ENCODE data around the gene FCSK.

FCSK gene

DNA sequence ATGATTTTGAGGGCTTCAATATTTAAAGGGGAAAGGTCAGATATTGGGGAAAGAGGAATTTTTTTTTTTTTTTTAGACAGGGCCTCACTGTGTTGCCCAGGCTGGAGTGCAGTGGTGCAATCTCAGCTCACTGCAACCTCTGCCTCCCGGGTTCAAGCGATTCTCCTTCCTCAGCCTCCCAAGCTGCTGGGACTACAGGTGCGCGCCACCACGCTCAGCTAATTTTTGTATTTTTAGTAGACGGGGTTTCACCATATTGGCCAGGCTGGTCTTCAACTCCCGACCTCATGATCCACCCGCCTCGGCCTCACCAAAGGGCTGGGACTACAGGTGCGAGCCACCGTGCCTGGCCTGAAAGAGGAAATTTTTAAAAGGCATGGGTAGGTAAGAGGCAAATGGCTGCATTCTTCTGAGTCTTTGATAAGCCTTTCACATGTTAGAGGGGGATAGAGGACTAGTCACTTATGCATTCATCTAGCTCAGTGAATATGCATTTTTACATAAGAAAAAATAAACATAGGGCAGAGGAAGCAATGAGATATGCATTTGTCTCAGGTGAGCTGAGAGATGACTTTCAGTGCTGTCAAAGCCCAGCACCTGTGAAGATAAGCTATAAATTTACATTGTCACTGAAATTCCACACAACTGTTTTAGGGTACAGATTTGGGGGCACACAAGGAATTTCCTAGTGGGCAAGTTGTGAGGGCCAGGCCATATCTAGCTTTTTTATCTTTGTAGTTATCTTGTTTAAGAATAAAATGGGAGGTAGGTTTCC is 1.1 kb upstream of the FCSK start:
- in situ Hi-C loops (cut with HindIII; ENCODE audit: low sequenced_read_pairs) = no loop called here

DNA sequence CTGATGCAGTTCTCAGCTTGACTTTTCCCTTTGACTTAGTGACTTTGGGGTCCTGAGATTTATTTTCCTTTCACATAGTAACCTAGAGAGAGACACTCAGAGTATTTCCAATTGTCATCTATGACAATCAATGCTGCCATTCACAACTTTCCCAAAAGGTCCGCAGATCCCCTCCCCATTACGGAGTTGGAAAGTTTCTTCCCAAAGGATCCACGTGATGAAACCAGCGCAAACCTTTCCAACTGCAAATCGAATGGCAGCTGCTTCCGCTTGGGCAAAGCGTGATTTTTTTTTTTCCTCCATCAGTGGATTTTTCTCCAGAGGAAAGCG is 538 bp upstream of the FCSK start:
- in situ Hi-C loops (cut with HindIII; ENCODE audit: low sequenced_read_pairs) = no loop called here

- in situ Hi-C loops (cut with HindIII; ENCODE audit: low sequenced_read_pairs) = no loop called here
Measured at GRCh38 chr16:70455910-70456309, 1.5 kb downstream of the FCSK start.

DNA sequence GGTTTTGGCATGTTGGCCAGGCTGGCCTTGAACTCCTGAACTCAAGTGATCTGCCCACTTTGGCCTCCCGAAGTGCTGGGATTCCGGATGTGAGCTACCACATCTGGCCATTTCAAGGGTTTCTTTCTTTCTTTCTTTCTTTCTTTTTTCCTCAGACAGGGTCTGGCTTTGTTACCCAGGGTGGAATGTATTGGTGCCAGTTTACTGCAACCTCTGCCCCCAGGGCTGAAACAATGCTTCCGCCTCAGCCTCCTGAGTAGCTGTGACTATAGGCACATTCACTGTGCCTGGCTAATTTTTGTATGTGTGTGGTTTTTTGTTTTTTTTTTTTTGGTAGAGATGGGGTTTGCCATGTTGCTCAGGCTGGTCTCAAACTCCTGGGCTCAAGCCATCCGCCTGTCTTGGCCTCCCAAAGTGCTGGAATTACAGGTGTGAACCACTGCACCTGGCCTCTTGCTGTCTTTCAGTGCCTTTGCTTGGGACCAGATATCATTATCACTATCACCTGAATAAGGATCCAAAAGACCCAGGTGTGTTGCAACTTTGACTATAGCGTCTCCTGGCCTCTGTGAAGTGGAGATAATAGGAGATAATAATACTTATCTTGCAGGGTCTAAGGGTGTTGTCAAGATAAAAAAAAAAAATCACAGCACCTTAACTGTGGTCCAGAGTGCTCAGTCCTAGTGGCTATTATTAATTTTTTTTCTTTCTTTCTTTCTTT is 3.2 kb downstream of the FCSK start:
- in situ Hi-C loops (cut with HindIII; ENCODE audit: low sequenced_read_pairs) = no loop called here

DNA sequence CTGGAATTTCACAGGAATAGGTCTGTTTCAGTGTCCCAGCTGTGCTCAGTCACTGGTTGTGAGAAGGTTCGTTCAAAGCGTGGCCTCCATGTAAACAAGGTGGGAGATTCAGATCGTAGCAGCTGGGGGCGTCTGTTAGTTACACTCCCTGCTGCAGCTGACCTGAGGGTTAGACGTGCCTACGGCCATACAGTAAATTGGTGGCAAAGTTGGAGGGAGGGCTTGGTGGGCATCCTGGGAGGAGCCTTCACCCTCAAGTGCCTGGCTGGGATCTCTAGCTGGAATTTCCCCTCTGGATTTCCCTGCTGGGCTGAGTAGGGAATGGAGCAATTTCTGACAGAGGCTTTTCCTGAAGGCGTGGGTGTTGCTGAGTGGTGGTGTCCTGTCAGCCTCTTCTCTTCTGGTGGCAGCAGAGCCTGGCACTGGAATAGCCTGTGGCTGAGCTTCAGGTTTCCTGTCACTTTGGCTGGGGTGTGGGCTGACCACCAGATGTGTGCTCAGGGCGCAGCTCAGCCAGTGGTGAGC is 6.4 kb downstream of the FCSK start:
- in situ Hi-C loops (cut with HindIII; ENCODE audit: low sequenced_read_pairs) = no loop called here

DNA sequence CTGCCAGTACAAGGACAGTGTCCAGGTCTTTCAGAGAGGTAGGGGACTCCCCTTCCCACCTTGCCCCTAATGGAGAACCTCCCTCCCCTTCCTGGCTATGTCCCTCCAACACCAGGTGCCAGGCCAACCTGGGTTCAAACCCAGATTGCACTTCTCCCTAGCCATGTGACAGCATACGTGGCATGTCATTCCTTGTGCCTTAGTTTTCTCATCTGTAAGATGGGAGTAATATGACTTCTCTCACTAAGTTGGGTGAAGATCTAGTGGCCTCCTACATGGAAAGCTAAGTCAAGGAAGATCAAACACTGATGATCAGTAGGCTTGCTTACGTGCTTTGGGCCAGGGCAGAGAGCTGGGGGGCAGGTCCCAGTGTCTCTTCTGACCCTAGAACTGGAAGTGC is 8.8 kb downstream of the FCSK start:
- in situ Hi-C loops (cut with HindIII; ENCODE audit: low sequenced_read_pairs) = no loop called here

DNA sequence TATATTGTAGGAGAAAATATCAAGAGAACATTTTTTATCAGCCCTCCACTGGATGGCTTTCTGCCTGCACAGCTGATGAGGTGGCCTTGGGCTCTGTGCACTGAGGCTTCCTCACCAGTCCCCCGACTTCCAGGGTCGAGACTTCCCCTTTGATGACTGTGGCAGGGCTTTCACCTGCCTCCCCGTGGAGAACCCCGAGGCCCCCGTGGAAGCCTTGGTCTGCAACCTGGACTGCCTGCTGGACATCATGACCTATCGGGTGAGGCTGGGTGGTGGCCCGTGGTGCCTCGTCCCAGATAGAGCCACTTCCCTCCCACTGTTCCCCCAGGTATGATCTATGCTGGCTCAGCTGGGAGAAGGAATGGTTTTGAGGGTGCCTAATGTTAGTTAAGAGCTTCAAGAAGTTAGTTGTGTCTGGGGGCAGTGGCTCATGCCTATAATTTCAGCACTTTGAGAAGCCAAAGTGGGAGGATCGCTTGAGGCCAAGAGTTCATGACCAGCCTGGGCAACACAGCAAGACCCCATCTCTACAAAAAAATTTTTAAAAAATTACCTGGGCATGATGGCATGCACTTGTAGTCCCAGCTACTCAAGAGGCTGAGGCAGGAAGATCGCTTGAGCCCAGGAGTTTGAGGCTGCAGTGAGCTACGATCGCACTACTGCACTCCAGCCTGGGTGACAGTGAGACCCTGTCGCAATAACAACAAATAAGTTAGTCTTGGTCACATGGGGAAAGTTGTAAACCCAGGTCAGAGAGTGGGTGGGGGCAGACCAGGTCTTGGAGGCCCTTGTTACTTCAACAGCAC is 11.8 kb downstream of the FCSK start:
- in situ Hi-C loops (cut with HindIII; ENCODE audit: low sequenced_read_pairs) = no loop called here

DNA sequence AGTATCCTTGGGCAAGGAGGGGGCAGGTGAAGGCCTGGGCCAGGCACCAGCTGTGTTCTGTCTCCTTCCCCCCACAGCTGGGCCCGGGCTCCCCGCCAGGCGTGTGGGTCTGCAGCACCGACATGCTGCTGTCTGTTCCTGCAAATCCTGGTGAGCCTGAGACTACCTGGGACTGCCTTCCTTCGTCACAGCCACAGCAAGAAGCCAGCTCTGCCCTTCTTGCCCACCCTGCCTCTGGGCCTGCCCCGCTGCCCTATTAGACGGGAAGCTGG is 12.3 kb downstream of the FCSK start:
- in situ Hi-C loops (cut with HindIII; ENCODE audit: low sequenced_read_pairs) = no loop called here

DNA sequence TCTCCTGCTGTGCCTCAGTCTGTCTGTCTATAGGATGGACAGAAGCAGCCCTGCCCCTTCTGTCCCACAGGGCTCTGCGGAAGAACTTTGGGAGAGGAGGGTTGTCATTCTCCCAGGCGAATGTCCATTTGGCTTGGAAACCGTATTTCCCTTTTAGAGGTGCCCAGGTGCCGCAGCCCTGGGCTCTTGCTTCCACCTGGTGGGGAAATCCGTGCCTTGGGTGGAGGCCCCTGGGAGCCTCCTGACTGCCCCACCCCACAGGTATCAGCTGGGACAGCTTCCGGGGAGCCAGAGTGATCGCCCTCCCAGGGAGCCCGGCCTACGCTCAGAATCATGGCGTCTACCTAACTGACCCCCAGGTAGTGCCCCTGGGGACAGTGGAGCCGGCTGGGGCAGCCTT is 12.7 kb downstream of the FCSK start:
- in situ Hi-C loops (cut with HindIII; ENCODE audit: low sequenced_read_pairs) = no loop called here

DNA sequence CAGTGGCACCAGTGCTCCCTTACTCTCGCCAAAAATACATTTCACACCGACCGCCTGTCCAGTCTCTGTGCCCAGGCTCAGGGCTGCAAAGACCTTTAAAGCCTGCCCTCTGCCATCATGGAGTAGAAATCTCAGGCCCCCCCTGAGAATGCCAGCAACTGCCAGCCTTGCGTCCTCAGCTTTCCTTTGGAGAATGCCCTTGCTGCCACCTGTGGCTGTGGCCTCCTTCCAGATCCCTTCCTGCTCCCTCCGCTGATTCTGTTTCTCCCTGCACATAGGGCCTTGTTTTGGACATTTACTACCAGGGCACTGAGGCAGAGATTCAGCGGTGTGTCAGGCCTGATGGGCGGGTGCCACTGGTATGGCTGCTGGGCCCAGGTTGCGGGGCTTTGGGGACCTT is 13.2 kb downstream of the FCSK start:
- in situ Hi-C loops (cut with HindIII; ENCODE audit: low sequenced_read_pairs) = no loop called here

DNA sequence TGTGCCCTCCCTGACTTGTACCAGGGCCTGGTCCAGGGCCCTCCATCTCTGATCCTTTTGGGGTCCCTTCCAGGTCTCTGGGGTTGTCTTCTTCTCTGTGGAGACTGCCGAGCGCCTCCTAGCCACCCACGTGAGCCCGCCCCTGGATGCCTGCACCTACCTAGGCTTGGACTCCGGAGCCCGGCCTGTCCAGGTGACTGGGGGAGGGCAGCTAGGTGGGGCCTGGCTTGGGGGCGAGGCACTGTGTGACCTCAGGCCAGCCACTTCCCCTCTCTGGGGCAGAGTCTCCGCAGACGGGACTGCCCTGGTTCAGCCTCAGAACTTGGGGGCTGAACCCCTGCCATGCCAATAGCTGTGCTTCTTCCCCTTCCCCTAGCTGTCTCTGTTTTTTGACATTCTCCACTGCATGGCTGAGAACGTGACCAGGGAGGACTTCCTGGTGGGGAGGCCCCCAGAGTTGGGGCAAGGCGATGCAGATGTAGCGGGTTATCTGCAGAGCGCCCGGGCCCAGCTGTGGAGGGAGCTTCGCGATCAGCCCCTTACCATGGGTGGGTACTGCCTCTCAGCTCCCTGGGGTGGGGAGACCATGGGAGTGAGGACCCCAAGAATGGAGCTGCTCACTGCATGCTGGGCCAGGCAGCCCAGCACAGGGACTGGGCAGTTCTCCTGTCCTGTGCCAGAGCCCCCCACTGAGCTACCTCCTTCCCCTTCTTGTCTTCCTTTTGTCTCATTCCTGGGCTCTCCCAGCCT is 14.6 kb downstream of the FCSK start:
- in situ Hi-C loops (cut with HindIII; ENCODE audit: low sequenced_read_pairs) = no loop called here

- in situ Hi-C loops (cut with HindIII; ENCODE audit: low sequenced_read_pairs) = no loop called here
Measured at GRCh38 chr16:70470141-70470926, 15.9 kb downstream of the FCSK start.

GRCh38 chr16:70470927-70471341 is 16.5 kb downstream of the FCSK start:
- in situ Hi-C loops (cut with HindIII; ENCODE audit: low sequenced_read_pairs) = no loop called here

DNA sequence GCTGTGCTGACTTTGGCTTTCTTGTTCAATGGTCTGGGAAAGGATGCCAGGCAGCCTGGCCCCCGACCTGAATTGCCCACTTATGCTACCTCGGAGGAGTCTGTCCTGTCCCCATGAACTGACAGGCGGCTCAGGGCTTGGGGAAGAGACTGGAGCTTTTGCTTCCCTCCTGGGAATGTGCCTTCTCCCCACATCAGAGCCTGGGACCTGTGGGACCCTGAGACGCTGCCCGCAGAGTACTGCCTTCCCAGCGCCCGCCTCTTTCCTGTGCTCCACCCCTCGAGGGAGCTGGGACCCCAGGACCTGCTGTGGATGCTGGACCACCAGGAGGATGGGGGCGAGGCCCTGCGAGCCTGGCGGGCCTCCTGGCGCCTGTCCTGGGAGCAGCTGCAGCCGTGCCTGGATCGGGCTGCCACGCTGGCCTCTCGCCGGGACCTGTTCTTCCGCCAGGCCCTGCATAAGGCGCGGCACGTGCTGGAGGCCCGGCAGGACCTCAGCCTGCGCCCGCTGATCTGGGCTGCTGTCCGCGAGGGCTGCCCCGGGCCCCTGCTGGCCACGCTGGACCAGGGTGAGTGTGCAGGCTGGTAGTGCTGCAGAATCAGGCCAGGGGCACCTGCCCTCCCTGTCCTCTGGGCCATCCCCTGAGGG is 18.5 kb downstream of the FCSK start:
- in situ Hi-C loops (cut with HindIII; ENCODE audit: low sequenced_read_pairs) = no loop called here

DNA sequence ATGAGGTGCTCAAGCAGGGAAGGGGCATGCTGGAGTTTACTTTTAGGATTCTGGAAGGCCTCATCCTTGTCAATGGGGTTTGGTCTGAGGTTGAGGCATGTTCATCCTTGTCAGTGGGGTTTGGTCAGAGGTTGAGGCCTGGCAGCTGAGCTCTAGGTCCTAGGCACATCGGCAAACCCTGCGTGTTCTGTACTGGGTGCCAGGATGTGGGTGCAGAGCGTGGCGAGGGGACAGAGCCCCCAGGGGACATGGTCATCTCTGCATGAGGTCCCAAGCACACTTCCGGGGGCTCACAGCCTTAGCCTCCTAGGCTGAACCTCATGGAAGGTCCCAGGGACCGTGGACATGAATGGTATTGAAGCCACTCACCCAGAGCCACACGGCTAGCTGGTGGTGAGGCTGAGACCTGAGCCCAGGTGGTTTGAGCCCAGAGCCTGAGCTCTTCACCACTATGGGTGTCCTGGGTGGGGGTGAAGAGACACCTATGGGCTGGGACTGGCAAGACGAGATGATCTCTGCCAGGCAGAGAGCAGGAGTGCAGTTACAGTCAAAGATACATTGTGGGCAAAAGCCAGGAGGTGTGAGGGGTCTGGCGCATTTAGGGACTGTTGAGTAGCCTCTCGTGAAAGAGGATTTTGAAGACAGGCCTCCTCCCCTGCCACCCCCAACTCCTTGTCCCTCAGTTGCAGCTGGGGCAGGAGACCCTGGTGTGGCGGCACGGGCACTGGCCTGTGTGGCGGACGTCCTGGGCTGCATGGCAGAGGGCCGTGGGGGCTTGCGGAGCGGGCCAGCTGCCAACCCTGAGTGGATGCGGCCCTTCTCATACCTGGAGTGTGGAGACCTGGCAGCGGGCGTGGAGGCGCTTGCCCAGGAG is 19.3 kb downstream of the FCSK start:
- in situ Hi-C loops (cut with HindIII; ENCODE audit: low sequenced_read_pairs) = no loop called here

GRCh38 chr16:70474320-70475053 is 20.1 kb downstream of the FCSK start:
- in situ Hi-C loops (cut with HindIII; ENCODE audit: low sequenced_read_pairs) = loop anchor here (5.0 kb wide), 1 partner anchor 58 kb away; no protein-coding TSS in a partner anchor

DNA sequence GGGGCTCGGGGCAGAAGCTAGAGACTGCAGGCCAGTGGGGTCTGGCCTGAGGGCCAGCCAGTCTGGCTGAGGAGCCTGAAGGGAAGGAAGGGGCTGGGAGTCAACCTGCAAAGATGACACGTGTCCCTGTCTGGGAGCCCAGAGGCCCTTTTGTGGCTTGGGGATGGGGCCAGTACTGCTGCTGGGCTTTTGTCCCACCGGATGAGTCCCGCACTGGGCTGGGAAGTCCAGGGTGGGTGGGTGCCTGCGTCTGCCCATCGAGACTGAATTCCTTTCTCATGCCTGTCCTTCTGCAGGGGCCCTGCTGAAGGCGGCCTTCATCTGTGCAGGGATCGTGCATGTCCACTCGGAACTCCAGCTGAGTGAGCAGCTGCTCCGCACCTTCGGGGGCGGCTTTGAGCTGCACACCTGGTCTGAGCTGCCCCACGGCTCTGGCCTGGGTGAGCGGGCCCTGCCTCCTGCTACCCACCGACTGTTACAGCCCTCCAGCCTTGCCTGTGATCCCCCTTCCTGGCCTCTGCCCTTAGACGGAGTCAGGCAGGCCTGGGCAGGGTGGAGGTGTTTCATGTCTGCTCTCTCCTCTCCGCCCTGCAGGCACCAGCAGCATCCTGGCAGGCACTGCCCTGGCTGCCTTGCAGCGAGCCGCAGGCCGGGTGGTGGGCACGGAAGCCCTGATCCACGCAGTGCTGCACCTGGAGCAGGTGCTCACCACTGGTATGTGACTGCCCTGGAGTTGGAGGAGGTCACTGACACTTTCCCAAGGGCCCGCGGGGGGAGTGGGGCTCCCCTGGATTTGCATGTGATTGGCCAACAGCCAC is 20.9 kb downstream of the FCSK start:
- in situ Hi-C loops (cut with HindIII; ENCODE audit: low sequenced_read_pairs) = loop anchor here (5.0 kb wide), 1 partner anchor 57 kb away; no protein-coding TSS in a partner anchor
